ENCODE data around the gene SNX30.

- no peak for TF ChIP-seq CTCF (IDR thresholded peaks at IDR 0.05; ENCODE audit: poor library complexity)
- no peak for TF ChIP-seq EZH2phosphoT487 (IDR thresholded peaks at IDR 0.05; ENCODE audit: low read depth, severe bottlenecking, unreplicated experiment)
Measured at GRCh38 chr9:112917047-112917986, 166.8 kb downstream of the SNX30 start.

Data from hepatocyte (in vitro differentiated cells).